Measurements from ENCODE around the gene GRIA3.

Gene GRIA3

GRCh38 chrX:123199338-123199737 is 15.3 kb downstream of the GRIA3 start:
- no peak for DNase-seq

DNA sequence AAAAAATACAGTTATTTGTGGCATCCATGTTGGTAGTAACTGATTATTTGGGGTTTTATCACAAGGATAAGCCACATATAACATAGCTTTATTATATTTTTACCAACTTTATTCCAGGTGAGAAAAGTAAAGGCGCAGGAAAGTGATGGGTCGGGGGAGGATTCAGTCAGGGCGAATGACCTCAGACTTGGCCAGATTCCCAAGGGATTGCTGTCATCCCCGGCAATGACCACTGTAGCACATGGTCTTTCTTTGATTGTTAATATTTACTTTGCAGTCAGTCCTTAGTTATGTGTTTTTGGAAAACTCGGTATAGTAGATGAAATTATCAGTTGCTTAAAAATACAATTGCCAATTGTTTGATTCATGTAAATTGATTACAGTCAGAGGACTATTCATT is 17.6 kb downstream of the GRIA3 start:
- DNase-seq = no peak

DNA sequence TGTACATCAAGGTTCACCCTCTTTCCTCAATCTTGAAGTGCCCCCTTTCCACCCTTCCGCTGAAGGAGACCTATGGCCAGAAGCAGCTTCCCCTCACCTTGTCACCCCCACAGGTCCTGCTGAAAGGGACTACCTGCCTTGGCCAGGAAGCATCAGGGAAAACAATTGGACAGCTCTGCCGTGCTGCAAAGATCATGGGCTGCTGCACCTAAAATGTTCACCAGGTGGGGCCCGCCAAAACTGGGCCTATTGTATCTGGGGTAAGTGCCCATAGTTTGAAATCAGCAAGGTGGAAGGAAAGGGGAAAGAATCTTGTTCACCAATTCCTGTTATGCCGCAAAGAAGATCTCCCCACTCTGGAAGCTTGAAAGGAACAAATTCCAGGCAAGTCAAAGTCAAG is 18.4 kb downstream of the GRIA3 start:
- no peak for DNase-seq

DNA sequence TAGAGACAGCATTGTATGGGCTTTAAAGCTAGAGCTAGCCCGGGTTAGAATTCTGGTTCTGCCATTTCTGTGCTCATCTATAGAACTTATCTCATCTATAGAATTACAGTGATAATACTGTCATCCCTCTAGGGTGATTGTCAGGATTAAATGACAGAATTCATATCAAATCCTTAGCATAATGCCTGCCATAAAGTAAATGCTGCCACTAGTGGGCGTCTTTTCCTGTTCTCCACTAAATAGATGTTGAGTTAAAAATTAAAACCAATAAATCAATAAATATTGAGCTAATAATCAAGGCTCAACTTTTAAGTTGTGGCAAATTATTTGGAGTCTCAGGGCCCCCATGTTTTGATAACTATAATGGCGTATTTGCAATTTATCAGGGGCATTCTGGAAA is 19.7 kb downstream of the GRIA3 start:
- no peak for DNase-seq

DNA sequence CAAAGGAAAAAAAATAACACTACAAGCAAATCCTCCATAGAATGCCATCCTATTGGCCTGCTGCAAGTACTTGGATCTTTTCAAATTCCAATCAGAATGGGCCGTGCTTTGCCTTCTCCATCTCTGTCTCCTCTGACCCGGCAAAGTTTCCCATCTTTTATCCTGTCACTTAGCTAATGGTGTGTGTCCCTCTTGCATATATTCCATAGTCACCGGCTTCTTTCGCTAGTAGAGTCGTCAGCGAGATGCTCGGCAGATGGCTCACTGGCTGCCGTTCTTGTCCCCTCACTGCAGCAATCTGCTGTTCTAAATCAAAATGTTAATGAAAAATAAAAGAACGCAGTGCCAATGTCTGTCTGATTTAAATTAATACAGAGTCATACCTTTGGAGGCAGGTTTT is 22.1 kb downstream of the GRIA3 start:
- no peak for DNase-seq

DNA sequence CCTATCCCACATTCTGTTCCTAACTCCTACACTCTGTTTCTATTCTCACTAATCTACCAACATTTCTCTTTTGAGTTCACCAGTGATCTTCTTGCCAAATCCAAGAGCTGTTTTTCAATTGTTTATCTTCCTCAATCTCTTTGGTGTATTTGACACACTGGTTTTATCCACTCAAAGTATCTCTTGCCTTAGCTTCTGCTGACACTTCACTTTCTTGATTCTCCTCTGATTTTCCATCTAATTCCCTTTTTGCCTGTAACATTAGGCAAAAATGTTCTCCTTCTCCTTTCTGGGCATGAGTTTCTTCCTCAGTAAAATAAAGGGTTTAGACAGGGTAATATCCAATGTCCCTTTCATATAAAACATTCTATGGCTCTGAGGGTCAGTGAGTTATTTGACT is 26.2 kb downstream of the GRIA3 start:
- DNase-seq = no peak

DNA sequence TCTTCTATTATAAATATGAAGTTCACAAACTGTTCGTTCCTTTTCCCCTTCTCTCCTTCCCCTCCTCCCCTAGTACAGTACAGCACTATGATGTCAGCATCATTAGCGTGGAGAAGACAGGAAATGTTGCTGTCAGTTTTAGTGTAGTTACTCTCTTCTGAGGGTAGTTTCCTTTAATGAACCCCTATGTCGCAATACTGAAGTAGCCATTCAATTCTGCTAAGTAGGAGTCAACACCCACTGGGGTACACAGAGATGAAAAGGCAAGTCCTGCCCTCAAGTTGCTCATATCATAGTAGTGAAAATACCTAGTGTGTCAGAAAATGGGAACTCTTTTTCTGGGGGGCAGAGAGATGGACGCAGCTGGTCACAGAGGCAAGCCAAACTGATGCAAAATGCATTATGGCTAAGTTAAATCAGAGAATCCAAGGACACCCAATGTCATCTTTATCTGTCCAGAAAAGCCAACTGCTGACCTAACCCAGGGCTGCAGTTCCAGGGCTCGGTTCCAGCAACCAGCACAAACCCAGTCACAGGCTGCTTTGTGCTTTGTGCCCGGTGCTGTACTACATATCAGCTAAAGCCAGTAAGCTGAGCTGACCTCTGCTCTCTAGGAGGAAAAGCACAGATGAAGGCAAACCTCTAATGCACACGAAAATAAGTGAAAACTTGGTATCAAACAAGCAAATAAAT is 31.5 kb downstream of the GRIA3 start:
- no peak for DNase-seq

DNA sequence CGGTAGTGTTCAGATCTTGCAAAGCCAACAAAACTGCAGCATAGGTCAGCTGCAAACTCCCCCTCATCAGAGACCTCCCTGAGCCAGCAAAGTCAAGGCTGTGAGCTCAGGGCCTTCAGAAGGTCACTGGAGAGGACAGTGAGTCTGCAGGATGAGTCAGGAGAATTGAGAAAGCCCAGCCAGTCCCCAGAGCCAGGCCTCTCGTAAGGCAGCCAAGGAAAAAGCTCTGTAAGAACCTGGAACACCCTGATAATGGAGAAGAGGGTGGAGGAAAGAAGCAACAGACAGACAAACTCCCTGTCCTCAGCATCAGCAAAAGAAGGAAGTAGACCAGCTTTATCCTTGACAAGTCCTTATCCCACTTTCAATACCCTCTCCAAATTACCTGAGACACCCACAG is 33.0 kb downstream of the GRIA3 start:
- no peak for DNase-seq

DNA sequence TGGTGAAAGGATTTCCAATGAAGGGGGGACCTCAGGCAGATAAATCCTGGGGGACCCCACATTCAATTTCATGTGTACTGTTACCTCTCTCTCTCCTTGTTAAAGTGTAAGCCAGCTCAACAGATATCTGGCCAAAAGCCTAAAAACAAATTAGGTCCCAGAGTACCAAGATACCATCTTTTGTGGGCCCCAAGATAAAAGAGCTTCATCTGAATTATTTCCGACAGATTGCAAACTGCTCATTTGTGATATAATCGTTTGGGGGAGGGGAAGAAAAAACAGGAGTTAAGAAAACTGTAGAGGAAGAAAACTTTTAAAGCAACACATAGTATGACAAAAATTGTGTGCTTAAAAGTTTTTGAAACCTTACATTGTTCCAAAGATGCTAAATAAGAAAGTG is 33.6 kb downstream of the GRIA3 start:
- DNase-seq = no peak

GRCh38 chrX:123219916-123220315 is 35.8 kb downstream of the GRIA3 start:
- DNase-seq = no peak

DNA sequence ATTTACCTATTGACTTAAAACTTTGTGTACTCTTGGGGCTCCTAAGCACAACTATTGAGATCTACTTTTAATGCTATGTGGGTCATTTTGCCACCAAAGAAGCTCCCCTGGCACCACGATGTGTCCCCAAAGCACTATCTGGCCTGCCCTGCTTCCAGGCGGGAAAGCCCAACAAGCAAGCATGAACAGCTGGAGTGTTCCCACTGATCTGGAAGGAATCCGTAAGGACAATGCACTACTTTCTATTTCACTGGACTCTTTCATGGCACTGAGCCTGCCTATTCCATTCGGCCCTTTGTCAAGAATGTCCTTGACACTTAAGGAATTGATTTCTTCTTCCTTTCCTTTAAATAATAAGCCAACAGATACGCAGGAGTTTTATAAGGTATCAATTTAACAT is 38.8 kb downstream of the GRIA3 start:
- DNase-seq = no peak

GRCh38 chrX:123223409-123223808 is 39.3 kb downstream of the GRIA3 start:
- no peak for DNase-seq

DNA sequence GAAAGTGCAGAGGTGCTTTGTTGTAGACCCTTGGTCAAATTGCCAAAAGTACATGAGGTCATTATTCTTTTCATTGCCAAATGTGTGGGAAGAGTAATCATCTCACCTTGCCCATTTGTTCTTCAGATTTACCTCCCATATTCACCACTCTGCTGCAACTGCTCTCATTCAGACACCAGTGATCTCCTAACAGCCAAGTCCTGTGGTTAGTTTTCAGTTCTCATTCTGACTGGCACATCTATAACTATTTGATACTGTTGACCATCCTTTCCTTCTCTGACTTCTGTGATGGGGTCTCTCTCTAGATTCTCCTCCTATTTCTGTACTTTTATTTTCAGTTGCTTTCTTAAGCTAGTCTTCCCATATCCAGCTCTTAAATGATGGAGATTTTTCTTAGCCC is 39.8 kb downstream of the GRIA3 start:
- DNase-seq = no peak

DNA sequence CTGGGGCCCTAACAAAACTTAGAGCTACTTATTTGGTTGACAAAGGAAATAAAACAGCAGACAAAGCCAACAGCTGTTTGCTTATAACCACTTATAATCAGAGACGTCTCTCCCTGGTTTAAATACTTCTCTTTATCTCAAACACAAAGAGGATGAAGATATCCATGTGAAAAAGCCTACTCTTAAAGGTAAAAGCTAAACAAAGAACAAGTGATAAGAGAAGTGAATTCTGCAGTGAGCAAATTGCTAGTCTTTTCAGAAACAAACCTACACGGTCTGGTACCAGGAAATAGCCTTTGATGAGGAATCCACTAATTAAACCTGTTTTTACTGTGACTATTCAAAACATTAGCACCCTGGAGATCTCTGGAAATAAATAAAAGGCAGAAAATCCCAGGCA is 46.7 kb downstream of the GRIA3 start:
- DNase-seq = no peak

DNA sequence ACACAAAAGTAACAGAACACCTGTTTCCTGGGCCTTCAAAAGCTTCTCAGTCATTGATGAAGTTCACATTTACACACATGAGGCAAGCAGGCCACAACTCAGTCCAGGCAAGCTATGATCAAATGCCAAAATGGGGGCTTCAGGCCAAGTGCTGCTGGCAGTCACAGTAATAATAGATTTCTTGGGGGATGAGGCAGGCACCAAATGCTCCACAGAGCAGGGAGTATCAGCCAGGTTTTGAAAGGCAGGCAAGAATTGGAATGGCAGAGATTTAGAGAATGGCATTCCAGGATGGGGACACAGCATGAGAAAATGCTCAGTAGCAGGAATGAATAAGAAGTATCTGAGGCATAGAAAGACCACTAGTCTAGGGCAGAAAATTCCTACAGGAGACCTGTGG is 52.8 kb downstream of the GRIA3 start:
- DNase-seq = no peak

- DNase-seq = no peak
These were observed 53.2 kb downstream of the GRIA3 start for GRCh38 chrX:123237271-123237670.

GRCh38 chrX:123254457-123254856 is 70.4 kb downstream of the GRIA3 start:
- DNase-seq = no peak

DNA sequence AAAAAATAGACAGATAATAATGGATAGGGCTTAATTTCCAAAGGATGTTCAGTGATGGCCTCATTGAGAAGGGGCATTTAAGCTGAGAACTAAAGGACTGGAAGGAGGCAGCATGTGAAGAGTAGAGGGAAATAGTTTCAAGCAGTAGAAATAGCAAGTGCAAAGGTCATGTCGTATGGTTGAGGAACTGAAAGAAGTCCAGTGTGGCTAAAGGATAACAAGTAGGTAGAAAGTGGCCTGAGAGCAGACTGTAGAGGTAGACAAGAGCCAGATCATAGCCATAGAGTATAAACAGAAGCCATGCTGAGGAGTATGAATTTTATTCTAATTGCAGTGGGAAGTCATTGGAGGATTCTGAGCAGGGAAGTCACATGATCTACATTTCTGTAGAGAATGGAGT is 72.3 kb downstream of the GRIA3 start:
- no peak for DNase-seq

DNA sequence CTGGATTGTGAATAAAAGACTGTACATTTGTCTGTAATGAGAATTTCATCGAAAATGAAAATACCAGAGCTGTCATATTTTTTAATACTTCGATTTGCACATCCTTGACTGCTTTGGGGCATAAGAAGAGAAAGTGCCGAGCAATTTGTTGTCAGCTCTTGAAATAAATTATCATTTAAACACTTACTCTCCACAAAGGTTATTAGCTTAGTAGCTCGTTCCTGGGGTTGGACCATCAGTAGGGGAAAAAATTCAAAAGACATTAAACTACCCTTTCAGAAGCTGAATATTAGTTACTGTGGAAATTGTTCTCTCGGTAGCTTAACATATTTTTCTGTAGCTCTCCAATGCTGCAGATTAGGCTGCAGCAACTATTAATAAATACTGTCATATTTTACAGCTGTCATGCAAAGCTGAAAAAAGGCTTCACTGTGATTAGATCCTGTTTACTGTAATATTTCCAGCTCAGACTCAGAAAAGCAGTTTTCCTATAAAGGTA is 76.9 kb downstream of the GRIA3 start:
- DNase-seq = no peak

- DNase-seq = no peak
These were observed 79.2 kb downstream of the GRIA3 start for GRCh38 chrX:123263270-123263669.

DNA sequence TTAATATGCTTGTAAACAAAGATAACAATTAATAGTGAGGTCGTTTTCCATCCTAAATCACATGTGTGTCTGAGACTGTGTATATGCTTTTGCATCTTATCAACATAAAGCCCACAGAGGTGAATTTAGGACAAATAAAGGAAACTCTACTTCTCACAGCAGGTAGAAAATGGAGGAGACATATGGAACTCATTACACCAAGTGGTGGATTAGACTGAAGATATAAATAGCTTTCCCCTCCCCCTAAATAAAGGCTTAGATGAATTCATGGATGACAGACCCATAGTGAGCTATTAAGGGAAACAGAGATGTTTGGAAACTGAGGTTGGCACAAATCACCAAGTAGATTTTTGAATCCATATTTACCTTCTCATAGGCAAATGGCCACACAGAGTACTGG is 79.7 kb downstream of the GRIA3 start:
- DNase-seq = no peak

- no peak for DNase-seq
These were observed 83.1 kb downstream of the GRIA3 start for GRCh38 chrX:123267220-123267619.

GRCh38 chrX:123271902-123272301 is 87.8 kb downstream of the GRIA3 start:
- DNase-seq = no peak

DNA sequence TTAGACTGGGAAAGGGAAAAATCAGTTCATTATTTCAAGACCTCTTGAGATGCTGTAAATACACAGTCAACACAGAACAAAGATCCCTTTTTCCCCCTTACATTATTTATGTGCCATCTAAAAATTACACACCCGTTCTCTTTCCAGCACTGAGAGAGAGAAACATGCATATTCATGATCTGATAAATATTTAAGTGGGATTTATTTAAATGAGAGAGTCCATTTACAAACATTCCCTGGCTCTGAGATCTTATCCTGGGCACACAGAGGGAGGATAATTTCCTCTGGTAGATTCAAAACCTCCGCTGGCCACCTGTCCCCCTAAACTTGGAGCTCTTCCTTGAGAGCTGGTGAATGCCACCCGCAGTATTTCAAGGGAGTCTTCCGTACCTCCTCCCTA is 88.6 kb downstream of the GRIA3 start:
- no peak for DNase-seq

GRCh38 chrX:123274796-123275195 is 90.7 kb downstream of the GRIA3 start:
- no peak for DNase-seq

DNA sequence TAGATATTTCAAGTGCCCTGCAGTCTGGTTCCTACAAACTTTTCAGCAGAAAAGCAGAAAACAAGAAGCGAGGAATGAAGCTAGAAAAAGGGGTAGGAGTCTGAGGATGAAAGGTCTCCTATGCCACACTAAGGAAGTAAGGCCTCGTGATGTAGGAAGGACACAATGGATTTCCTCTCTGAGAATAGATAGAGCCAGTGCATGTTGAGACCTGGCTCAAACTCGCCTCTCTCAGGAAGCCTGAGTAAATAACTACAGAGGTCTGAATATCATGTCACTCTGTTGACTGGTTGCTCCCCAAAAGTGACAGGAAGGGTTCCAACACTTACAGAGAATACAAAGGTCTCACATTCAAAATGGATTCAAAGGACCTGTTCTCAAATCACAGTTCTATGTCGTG is 93.3 kb downstream of the GRIA3 start:
- DNase-seq = no peak
